PC-3 (cell line): Measurements from ENCODE around the gene EFHC1. TPM values are rescaled to one million over a fixed set of nuclear protein-coding genes. Genes with fewer than 3 reads are reported as not detected.

ENCODE experiments used
- ATAC-seq: fragments of 200-7000 bp; cut with Tn5 transposase; 2 replicates; pipeline ENCODE4 v1.9.1; 2020; ENCODE audit warnings: mild to moderate bottlenecking, moderate library complexity
- BruUV-seq: library from RNA; stranded (reverse); fragments of 400-500 nt; replicated peaks from 2 replicates; lab custom pipeline; 2021; lab: Mats Ljungman, UMichigan
- CTCF ChIA-PET: fragments of 300-600 bp; sonication (Branson Sonifier 250); formaldehyde crosslinking; loops from one replicate; lab custom pipeline; 2022; ENCODE audit warnings: antibody characterized with exemption; lab: Charles Lee
- POLR2A ChIA-PET: fragments of 300-600 bp; sonication (Branson Sonifier 250); formaldehyde crosslinking; loops from one replicate; lab custom pipeline; 2022; ENCODE audit warnings: antibody characterized with exemption; ENCODE audit not compliant: unreplicated experiment; lab: Charles Lee
- DNase-seq: peaks from one replicate; pipeline ENCODE4 v3.0.0-alpha.2; 2015
- H2AFZ ChIP-seq: fragments of 300-600 bp; sonication (generic); 2 replicates; pipeline ENCODE4 v1.6.0; 2016; ENCODE audit warnings: antibody characterized with exemption, low read length
- H3F3A ChIP-seq: fragments of 300-600 bp; sonication (generic); one replicate; pipeline ENCODE4 v1.6.0; 2017; ENCODE audit warnings: antibody characterized with exemption, low read length, control low read depth, mild to moderate bottlenecking; ENCODE audit not compliant: unreplicated experiment
- H3K27ac ChIP-seq: fragments of 300-600 bp; sonication (generic); 2 replicates; pipeline ENCODE4 v1.5.1; 2016; ENCODE audit warnings: mild to moderate bottlenecking, low read length
- H3K27me3 ChIP-seq: fragments of 300-600 bp; sonication (generic); 2 replicates; pipeline ENCODE4 v1.6.1; 2016; ENCODE audit warnings: low read length, mixed read lengths
- H3K36me3 ChIP-seq: fragments of 300-600 bp; sonication (generic); 2 replicates; pipeline ENCODE4 v1.6.1; 2016; ENCODE audit warnings: low read depth, mixed run types, low read length, mixed read lengths
- H3K4me1 ChIP-seq: fragments of 300-600 bp; sonication (generic); 2 replicates; pipeline ENCODE4 v1.5.1; 2016; ENCODE audit warnings: low read length; ENCODE audit not compliant: insufficient read depth
- H3K4me2 ChIP-seq: fragments of 300-600 bp; sonication (generic); 2 replicates; pipeline ENCODE4 v1.6.0; 2016; ENCODE audit warnings: low read length
- H3K4me3 ChIP-seq: fragments of 300-600 bp; sonication (generic); 2 replicates; pipeline ENCODE4 v1.5.1; 2016; ENCODE audit warnings: mild to moderate bottlenecking, low read length, mixed read lengths
- H3K79me2 ChIP-seq: fragments of 300-600 bp; sonication (generic); 2 replicates; pipeline ENCODE4 v1.6.1; 2017; ENCODE audit warnings: low read length, mixed read lengths
- H3K9ac ChIP-seq: fragments of 300-600 bp; sonication (generic); 2 replicates; pipeline ENCODE4 v1.6.0; 2016; ENCODE audit warnings: mild to moderate bottlenecking, low read length
- H3K9me2 ChIP-seq: fragments of 300-600 bp; sonication (generic); replicated peaks from 2 replicates; pipeline ENCODE4 v1.6.1; 2016; ENCODE audit warnings: mixed run types, low read length, mixed read lengths
- H3K9me3 ChIP-seq: fragments of 300-600 bp; sonication (generic); 2 replicates; pipeline ENCODE4 v1.6.1; 2016; ENCODE audit warnings: low read length, mixed read lengths
- H4K20me1 ChIP-seq: fragments of 300-600 bp; sonication (generic); 2 replicates; pipeline ENCODE4 v1.6.1; 2016; ENCODE audit warnings: low read length, mixed read lengths
- CTCF ChIP-seq: fragments of 300-600 bp; sonication (generic); conservative IDR thresholded peaks from 2 replicates; pipeline ENCODE4 v1.5.1; 2017; ENCODE audit warnings: antibody characterized with exemption, low read depth, mild to moderate bottlenecking, low read length
- EZH2 ChIP-seq: fragments of 300-600 bp; sonication (generic); IDR thresholded peaks from one replicate; pipeline ENCODE4 v1.6.1; 2017; ENCODE audit warnings: antibody characterized with exemption, mild to moderate bottlenecking, low read length; ENCODE audit not compliant: unreplicated experiment
- EZH2phosphoT487 ChIP-seq: fragments of 300-600 bp; sonication (generic); IDR thresholded peaks from 2 replicates; pipeline ENCODE4 v1.6.1; 2018; ENCODE audit warnings: mild to moderate bottlenecking, antibody characterized with exemption, low read length, borderline replicate concordance
- intact Hi-C: fragments of 100-400 bp; cut with micrococcal nuclease; formaldehyde crosslinking; loops from 2 replicates; pipeline ENCODE4 v1.9.0; 2023
- total RNA-seq: library from RNA; depleted of rRNA; stranded (reverse); fragments of >200 nt; gene quantifications from 2 replicates; pipeline ENCODE4 v1.2.3, GENCODE V29; 2014

EFHC1 gene
- total RNA-seq, 1 experiment from 2014 or later, result 22.4 TPM

- no peak overlapping the region for H3K9ac ChIP-seq
- peaks cover 45% of the 10 kb centered on the region for H3K4me1 ChIP-seq
- H3F3A ChIP-seq, result peaks cover 6% of the 10 kb centered on the region
- no peak for TF ChIP-seq CTCF
- no peak for TF ChIP-seq EZH2
- TF ChIP-seq EZH2phosphoT487, result no peak
- no peaks in the 10 kb centered on the region for H3K9me3 ChIP-seq
- no peak for DNase-seq
- POLR2A ChIA-PET, result no interaction called here
- no TSS peak for BruUV-seq
- no peak overlapping the region for H3K27ac ChIP-seq
- no peak for ATAC-seq
- H3K9me2 ChIP-seq, result no peaks in the 10 kb centered on the region
- peaks cover 8% of the 10 kb centered on the region; the same call in 1 of the 2 replicates for H4K20me1 ChIP-seq
- CTCF ChIA-PET, result no interaction called here
- peaks cover 90% of the 10 kb centered on the region for H3K79me2 ChIP-seq
- no peaks in the 10 kb centered on the region for H3K36me3 ChIP-seq
- no peaks in the 10 kb centered on the region for H3K27me3 ChIP-seq
- H3K4me3 ChIP-seq, result no peak overlapping the region
- H2AFZ ChIP-seq, result no peak overlapping the region
- no peak overlapping the region for H3K4me2 ChIP-seq
- intact Hi-C loops, result no loop called here
Measured at GRCh38 chr6:52570291-52570700, 150.2 kb downstream of the EFHC1 start.

GRCh38 chr6:52571099-52571755, 151.1 kb downstream of the EFHC1 start:
- Histone ChIP-seq H3K9me3 (no peaks in the 10 kb centered on the region), H3F3A (peaks cover 6% of the 10 kb centered on the region), H4K20me1 (peaks cover 9% of the 10 kb centered on the region; the same call in 1 of the 2 replicates), H3K79me2 (peaks cover 90% of the 10 kb centered on the region), H3K36me3 (no peaks in the 10 kb centered on the region), H3K4me2 (no peak overlapping the region), H3K27ac (no peak overlapping the region), H2AFZ (no peak overlapping the region), H3K4me1 (peaks cover 48% of the 10 kb centered on the region), H3K9me2 (no peaks in the 10 kb centered on the region), H3K4me3 (no peak overlapping the region), H3K27me3 (no peaks in the 10 kb centered on the region), H3K9ac (no peak overlapping the region)
- intact Hi-C loops, result no loop called here
- no peak for DNase-seq
- POLR2A ChIA-PET, result no interaction called here
- TF ChIP-seq EZH2, result no peak
- CTCF ChIA-PET, result no interaction called here
- no peak for ATAC-seq
- BruUV-seq, result no TSS peak

GRCh38 chr6:52572536-52572935, 152.4 kb downstream of the EFHC1 start:
- H3K27me3 ChIP-seq, result no peaks in the 10 kb centered on the region
- ATAC-seq (no peak), DNase-seq (no peak)
- H3K4me2 ChIP-seq, result no peak overlapping the region
- peaks cover 9% of the 10 kb centered on the region; the same call in 1 of the 2 replicates for H4K20me1 ChIP-seq
- peaks cover 91% of the 10 kb centered on the region for H3K79me2 ChIP-seq
- no peak overlapping the region for H2AFZ ChIP-seq
- H3K27ac ChIP-seq, result no peak overlapping the region
- no peaks in the 10 kb centered on the region for H3K9me2 ChIP-seq
- peaks cover 35% of the 10 kb centered on the region for H3K4me1 ChIP-seq
- no TSS peak for BruUV-seq
- intact Hi-C loops, result no loop called here
- no peak overlapping the region for H3K9ac ChIP-seq
- no peak overlapping the region for H3K4me3 ChIP-seq
- peaks cover 2% of the 10 kb centered on the region for H3F3A ChIP-seq
- TF ChIP-seq EZH2phosphoT487 (no peak), CTCF (no peak), EZH2 (no peak)
- no peaks in the 10 kb centered on the region for H3K9me3 ChIP-seq
- no peaks in the 10 kb centered on the region for H3K36me3 ChIP-seq
- ChIA-PET POLR2A (no interaction called here), CTCF (no interaction called here)
